Cortex of kidney (tissue), 1 donor: ENCODE data around the gene CASZ1.

Experiments
- DNase-seq: peaks from one replicate; lab custom pipeline; 2025; lab: John Stamatoyannopoulos, UW

Gene CASZ1

GRCh38 chr1:10686404-10687040 lies 109.9 kb downstream of the CASZ1 start:
- DNase-seq: no peak

- DNase-seq: no peak
Observed at GRCh38 chr1:10685808-10686403, 110.5 kb downstream of the CASZ1 start.

- DNase-seq: no peak
Observed at GRCh38 chr1:10685196-10685807, 111.1 kb downstream of the CASZ1 start.

- DNase-seq: no peak
Observed at GRCh38 chr1:10684221-10684620, 112.2 kb downstream of the CASZ1 start.

GRCh38 chr1:10682449-10683309 lies 113.8 kb downstream of the CASZ1 start:
- no peak for DNase-seq

- DNase-seq: no peak
Observed at GRCh38 chr1:10682108-10682445, 114.4 kb downstream of the CASZ1 start.

GRCh38 chr1:10681296-10682107 lies 114.9 kb downstream of the CASZ1 start:
- DNase-seq: no peak

- no peak for DNase-seq
Observed at GRCh38 chr1:10680487-10680886, 116.0 kb downstream of the CASZ1 start.

GRCh38 chr1:10679496-10680220 lies 116.8 kb downstream of the CASZ1 start:
- DNase-seq: no peak

- DNase-seq: no peak
Observed at GRCh38 chr1:10678852-10679251, 117.6 kb downstream of the CASZ1 start.

GRCh38 chr1:10678402-10678801 lies 118.0 kb downstream of the CASZ1 start:
- DNase-seq: no peak

GRCh38 chr1:10677491-10678391 lies 118.7 kb downstream of the CASZ1 start:
- no peak for DNase-seq

GRCh38 chr1:10676963-10677362 lies 119.5 kb downstream of the CASZ1 start:
- DNase-seq: no peak

GRCh38 chr1:10675813-10676212 lies 120.6 kb downstream of the CASZ1 start:
- DNase-seq: no peak

GRCh38 chr1:10674700-10675609 lies 121.5 kb downstream of the CASZ1 start:
- DNase-seq: no peak

- no peak for DNase-seq
Observed at GRCh38 chr1:10674222-10674621, 122.2 kb downstream of the CASZ1 start.

- DNase-seq: no peak
Observed at GRCh38 chr1:10673109-10673711, 123.2 kb downstream of the CASZ1 start.

GRCh38 chr1:10672343-10673050 lies 123.9 kb downstream of the CASZ1 start:
- DNase-seq: no peak
